IPS DF 4.7 (cell line): Measurements from ENCODE around the gene EVI5L.
A peak's percentile ranks its signal among the peaks of the same experiment; 100 is the strongest.
"Not testable (repeated sequence)": the region's sequence is repeated elsewhere in the genome, so short reads cannot be mapped to it uniquely, and the experiment has no call there.

Experiments used
- DNase-seq: peaks from one replicate; pipeline ENCODE4 v3.0.0-alpha.2; 2013; ENCODE audit warnings: low spot score; ENCODE audit errors: extremely low read depth

Gene EVI5L

GRCh38 chr19:7829561-7830271, at the start of gene EVI5L:
EVI5L (plus strand) TSS chr19:7830218; CDS start chr19:7846543, 16,325 bp downstream.
- DNase-seq, result peak; percentile 99

DNA sequence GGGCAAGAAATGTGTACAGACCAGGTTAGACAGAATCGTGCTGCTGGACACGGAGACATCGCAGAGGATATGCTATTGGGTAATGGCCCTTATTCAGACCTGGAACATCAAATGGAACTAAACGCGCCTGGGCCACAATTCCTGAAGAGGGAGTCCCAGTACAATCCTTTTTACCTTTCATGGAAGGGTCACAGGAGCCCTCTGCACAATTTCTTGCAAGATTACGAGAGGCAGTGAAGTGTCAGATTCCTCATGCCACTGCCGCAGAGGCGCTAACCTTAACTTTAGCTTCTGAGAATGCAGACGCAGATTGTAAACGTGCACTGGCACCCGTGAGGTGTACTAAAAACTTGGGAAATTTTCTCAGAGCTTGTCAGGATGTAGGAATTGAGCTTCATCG, 48.9 kb upstream of the EVI5L start:
- DNase-seq, result no peak

GRCh38 chr19:7783991-7784423, 46.0 kb upstream of the EVI5L start:
- DNase-seq, result no peak

DNA sequence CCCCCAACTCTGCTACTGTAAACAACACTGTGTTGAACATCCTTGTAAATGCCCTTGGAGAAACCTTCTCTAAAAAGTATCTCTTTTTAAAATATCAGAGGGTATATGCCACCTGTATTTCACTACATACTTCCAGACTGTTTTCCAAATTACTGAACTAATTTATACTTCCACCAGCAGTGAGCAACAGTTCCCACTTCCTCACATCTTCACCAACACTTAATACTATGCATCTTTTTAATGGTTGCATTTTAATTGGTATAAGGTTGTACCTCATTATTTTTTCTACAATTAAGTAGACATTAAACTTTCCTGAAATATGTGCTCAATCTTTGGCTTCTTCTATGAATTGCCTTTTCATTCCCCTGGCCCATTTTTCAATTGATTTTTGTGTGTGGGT, 45.2 kb upstream of the EVI5L start:
- DNase-seq, result no peak

GRCh38 chr19:7787141-7787540, 42.9 kb upstream of the EVI5L start:
- no peak for DNase-seq

DNA sequence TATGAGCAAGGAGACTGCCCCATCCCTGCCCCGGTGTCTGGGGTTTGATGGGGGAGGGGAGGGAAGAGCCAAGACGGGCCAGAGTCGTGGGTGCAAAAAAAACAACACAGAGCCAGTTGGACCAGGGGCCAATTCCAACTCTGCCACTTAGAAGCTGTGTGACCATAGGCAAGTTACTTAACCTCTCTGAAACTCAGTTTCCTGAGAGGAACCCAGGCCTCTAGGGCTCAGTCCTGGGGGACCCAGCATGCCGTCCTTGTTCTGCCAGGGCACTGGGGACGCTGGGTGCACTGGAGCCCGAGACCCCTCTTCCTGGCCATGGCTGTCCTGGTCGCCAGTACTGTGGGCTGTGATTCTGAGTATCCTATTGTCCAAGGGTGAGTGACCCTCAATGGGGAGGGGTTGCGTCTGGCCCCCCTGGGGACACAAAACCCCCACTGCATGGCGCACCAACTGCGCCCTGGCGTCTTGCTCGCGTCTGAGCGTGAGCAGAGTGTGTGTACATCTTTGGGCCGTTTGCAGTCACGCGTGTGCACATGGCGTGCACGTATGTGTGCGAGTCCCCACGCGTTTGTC, 42.3 kb upstream of the EVI5L start:
- no peak for DNase-seq

DNA sequence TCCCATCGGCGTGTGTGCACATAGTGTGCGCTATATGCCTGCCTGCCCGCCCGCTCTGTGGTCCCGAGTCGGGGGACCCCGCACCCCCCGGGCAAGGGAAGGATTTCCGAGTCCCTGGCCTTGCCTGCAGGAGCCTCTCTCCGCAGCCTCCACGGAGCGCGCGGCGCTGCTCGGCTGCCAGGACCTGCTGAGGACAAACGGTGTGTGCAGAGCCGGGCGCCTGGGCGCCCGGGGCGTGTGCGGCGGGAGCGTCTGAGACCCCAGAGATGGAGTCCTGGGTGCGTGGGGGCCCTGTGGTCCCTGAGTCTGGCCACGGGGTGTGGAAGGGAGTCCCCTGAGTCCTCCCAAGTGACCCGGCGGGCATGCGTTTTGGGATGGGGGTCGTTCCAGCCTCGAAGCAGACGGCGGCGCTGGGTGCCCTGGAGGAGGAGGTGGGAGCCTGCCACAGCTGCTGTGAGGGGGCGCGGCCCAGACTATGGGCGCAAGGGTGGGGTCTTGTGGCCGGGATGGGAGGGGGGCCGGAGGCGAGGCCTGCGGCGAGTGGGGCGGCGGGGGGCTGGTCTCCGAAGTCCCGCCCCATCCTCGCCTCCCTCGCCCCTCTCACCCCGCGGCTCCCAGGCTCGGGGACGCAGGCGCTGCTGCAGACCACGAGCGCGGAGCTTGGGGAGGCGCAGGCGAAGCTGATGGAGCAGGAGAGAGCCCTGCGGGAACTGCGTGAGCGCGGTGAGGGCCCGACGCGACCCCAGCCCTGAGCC, 41.7 kb upstream of the EVI5L start:
- DNase-seq, result no peak

DNA sequence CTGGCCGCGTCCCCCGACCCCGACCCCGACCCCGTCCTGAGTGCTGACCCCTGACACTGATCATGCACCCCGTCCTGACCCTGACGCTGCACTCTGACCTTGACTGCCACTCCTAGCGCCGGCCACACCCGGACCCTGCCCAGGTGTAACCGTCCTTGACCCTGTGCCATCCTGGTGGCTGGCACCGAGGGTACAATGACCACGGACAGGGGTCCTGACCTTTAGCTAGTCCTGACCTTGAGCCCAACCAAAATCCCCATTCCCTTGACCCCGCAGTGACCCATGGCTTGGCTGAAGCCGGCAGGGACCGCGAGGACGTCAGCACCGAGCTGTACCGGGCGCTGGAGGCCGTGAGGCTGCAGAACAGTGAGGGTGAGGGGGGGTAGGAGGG, 41.1 kb upstream of the EVI5L start:
- no peak for DNase-seq

DNA sequence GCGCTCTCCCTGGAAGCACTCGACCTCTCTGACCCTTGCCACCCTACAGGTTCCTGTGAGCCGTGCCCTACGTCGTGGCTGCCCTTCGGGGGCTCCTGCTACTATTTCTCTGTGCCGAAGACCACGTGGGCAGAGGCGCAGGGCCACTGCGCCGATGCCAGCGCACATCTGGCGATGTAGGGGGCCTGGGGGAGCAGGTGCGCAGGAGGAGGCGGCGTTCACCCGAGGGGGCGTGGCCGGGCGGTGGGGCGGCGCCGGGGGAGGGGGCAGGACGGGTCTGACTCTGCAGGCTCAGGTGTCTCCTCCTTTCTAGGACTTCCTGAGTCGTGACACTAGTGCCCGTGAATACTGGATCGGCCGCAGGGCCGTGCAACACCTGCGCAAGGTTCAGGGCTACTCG, 40.6 kb upstream of the EVI5L start:
- DNase-seq, result no peak

DNA sequence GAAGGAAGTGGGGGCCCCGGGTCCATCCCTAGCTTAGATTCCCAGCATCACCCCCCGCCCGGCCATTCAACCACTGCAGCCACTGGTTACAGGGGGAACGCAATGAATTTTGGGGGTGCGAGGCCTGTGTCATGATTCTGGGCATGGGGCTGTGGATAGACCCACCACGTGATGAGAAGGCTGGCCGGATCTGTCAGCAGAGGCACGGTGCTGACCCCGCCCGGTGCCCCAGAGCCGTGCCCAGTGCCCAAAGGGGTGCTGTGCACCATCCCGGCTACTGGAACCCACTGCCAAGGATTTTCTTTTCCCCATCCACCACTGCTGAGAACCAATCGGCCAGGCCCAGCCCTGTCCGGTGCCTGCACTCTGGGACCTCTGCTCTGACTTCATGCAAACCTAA, 39.6 kb upstream of the EVI5L start:
- no peak for DNase-seq

DNA sequence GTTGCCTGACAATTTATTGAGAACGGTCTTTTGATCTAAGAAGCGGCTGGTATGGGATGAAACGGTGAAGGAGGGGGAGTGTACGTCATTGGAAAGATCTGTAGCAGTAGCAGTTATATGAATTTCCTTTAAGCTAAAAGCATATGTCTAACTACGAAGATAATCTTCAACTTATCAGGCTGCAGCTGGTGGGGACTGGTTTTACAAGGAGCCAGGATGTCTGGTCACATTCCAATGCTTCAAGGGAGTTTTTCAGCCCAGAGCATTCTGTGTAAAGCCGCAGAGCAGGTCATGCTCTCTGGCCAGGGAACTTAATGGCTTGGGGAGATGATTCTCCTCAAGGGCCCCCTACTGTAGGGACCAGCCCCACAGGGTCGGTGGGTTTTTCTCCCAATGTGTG, 37.7 kb upstream of the EVI5L start:
- no peak for DNase-seq

- not testable (repeated sequence) for DNase-seq
These were observed 37.3 kb upstream of the EVI5L start for GRCh38 chr19:7792701-7793100.

DNA sequence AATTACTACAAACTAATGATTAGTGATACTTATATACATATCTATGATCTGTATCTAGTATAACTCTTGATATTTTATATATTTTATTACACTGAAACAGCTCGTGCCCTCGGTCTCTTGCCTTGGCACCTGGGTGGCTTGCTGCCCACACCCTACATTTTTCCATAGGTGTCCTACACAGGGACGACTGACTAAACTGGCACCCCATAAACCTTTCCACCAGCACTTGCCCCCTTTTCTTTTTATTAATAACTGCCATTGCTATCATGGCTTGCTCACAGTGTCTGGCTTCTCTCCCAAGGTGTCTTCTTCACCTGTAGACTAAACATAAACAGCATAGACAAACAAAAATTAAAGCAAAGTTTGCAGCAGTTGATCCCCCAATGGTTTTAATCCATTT, 36.5 kb upstream of the EVI5L start:
- no peak for DNase-seq

GRCh38 chr19:7795555-7796161, 34.4 kb upstream of the EVI5L start:
- no peak for DNase-seq

GRCh38 chr19:7799640-7800355, 30.2 kb upstream of the EVI5L start:
- DNase-seq, result peak; percentile 56

DNA sequence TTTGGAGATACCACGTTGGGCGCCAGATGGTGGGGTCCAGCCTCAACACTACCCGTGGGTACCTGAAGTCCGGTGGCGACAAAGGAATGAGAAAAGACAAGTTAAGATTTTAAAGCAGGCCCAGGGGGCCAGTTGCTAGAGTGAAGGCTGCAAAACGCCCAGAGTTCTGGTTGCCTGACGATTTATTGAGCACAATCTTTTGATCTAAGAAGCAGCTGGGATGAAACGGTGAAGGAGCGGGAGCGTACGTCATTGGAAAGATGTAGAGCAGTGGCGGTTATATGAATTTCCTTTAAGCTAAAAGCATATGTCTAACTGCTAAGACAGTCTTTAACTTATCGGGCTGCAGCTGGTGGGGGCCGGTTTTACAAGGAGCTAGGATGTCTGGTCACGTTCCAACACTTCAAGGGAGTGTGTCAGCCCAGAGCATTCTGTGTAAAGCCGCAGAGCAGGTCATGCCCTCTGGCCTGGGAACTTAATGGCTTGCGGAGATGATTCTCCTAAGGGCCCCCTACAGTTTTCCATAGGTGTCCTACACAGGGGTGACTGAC, 28.9 kb upstream of the EVI5L start:
- DNase-seq, result no peak

- DNase-seq, result no peak
These were observed 23.8 kb upstream of the EVI5L start for GRCh38 chr19:7806234-7806633.

DNA sequence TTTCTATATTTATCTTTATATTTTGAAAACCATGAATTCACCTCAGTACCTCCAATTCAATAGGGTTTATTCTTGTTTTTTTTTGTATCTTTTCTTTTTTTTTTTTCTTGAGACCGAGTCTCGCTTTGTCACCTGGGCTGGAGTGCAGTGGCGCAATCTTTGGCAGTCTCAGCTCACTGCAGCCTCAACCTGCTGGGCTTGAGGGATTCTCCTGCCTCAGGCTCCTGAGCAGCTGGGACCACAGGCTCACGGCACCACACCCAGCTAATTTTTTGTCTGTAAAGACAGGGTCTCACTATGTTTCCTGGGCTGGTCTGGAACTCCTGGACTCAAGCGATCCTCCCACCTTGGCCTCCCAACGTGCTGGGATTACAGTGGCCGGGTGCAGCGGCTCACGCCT, 23.1 kb upstream of the EVI5L start:
- DNase-seq, result no peak

- no peak for DNase-seq
These were observed 21.9 kb upstream of the EVI5L start for GRCh38 chr19:7808108-7808507.

DNA sequence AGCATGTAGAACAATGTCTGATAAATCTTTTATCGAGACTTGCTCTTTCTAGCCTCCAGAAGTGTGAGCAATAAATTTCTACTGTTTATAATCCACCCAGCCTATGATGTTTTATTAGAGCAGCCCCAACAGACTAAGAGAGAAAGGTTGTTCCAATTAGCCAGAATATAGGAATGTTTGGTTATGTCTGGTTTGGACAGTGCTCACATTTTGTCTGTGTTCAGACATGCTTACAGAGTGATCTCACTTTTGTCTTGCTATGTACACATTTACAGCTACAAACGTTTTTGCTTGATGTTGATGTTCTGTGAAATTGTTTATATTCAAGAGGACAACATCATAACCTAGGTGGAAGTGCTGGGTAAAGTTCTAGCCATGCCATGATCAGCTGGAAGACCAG, 18.0 kb upstream of the EVI5L start:
- DNase-seq, result no peak

DNA sequence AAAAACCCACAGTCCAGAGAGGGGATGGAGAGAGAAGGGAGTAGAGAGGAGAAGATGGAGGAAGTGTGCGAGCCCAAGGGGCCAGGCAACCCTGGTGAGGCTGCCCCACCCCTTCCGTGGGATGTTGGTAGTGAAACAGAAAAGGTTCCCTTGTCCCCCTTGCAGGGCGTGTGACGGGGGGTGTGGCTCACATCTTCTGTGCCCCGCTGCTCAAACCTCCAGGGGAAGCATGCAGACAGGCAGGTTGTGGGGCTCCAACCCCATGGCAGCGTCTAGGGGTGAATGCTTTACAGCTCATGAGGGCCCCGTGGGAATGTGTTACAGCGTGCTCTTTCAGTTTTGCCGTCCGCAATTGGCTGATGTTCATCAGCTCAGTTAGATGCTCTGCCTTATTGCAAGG, 14.7 kb upstream of the EVI5L start:
- no peak for DNase-seq
